Glutamatergic neuron (in vitro differentiated cells): ENCODE results near the gene SELENOH. TPM values are rescaled to one million over a fixed set of nuclear protein-coding genes. Genes with fewer than 3 reads are reported as not detected.

ENCODE experiments used
- DNase-seq: peaks from one replicate; pipeline ENCODE4 v3.0.0; 2022
- H3K27ac Mint-ChIP-seq: one replicate; pipeline ENCODE4 v1.8.0; 2020; ENCODE audit warnings: mild to moderate bottlenecking, mixed read lengths, inconsistent platforms; ENCODE audit not compliant: unreplicated experiment
- H3K27me3 Mint-ChIP-seq: one replicate; pipeline ENCODE4 v1.8.0; 2020; ENCODE audit warnings: mild to moderate bottlenecking, moderate library complexity, mixed read lengths, inconsistent platforms; ENCODE audit not compliant: unreplicated experiment
- H3K36me3 Mint-ChIP-seq: one replicate; pipeline ENCODE4 v1.8.0; 2020; ENCODE audit warnings: mild to moderate bottlenecking, mixed read lengths, inconsistent platforms; ENCODE audit not compliant: unreplicated experiment
- H3K4me1 Mint-ChIP-seq: one replicate; pipeline ENCODE4 v1.8.0; 2020; ENCODE audit warnings: mild to moderate bottlenecking, low read depth, mixed read lengths, inconsistent platforms; ENCODE audit not compliant: unreplicated experiment
- H3K4me3 Mint-ChIP-seq: one replicate; pipeline ENCODE4 v1.8.0; 2020; ENCODE audit warnings: mild to moderate bottlenecking, mixed read lengths, inconsistent platforms; ENCODE audit not compliant: unreplicated experiment
- H3K9me3 Mint-ChIP-seq: one replicate; pipeline ENCODE4 v1.8.0; 2020; ENCODE audit warnings: mild to moderate bottlenecking, moderate library complexity, mixed read lengths, inconsistent platforms; ENCODE audit not compliant: unreplicated experiment
- CTCF ChIP-seq: fragments of 200-600 bp; sonication (generic); IDR thresholded peaks from one replicate; pipeline ENCODE4 v1.5.0; 2021; ENCODE audit not compliant: partially characterized antibody, unreplicated experiment
- total RNA-seq: library from RNA; stranded (reverse); fragmentation: NEBNext Ultra II Directional; extraction: Animal tissue kit (Norgen Biotek cat#: 25700); gene quantifications from one replicate; pipeline ENCODE4 v1.2.1, GENCODE V29; 2021; ENCODE audit not compliant: unreplicated experiment

Gene SELENOH
- total RNA-seq, 1 donor from 2014 or later, result 98.8 TPM

GRCh38 chr11:57751176-57751575, 9.9 kb downstream of the SELENOH start:
- DNase-seq, result no peak
- H3K27ac Mint-ChIP-seq, result no peak overlapping the region
- H3K9me3 Mint-ChIP-seq, result peaks cover 3% of the 10 kb centered on the region
- no peak for TF ChIP-seq CTCF
- H3K4me1 Mint-ChIP-seq, result peaks cover 3% of the 10 kb centered on the region
- H3K27me3 Mint-ChIP-seq, result peaks cover 5% of the 10 kb centered on the region
- no peaks in the 10 kb centered on the region for H3K36me3 Mint-ChIP-seq
- no peak overlapping the region for H3K4me3 Mint-ChIP-seq

- Mint-ChIP-seq H3K27ac (no peak within 1 kb of the TSS), H3K36me3 (no peaks in the 10 kb centered on the region), H3K4me3 (peak within 1 kb of the TSS; percentile 43), H3K4me1 (peaks cover 3% of the 10 kb centered on the region), H3K27me3 (peaks cover 5% of the 10 kb centered on the region), H3K9me3 (peaks cover 3% of the 10 kb centered on the region)
- no peak for DNase-seq
- peak; percentile 51 for TF ChIP-seq CTCF
These were observed 10.5 kb downstream of the SELENOH start, which contains the start of gene BTBD18 for GRCh38 chr11:57751676-57752253. Gene BTBD18, minus strand, starts transcription at chr11:57751819. Its CDS starts 631 bp downstream, at chr11:57751188.

- peaks cover 2% of the 10 kb centered on the region for H3K4me1 Mint-ChIP-seq
- H3K27me3 Mint-ChIP-seq, result peaks cover 5% of the 10 kb centered on the region
- peaks cover 3% of the 10 kb centered on the region for H3K9me3 Mint-ChIP-seq
These were observed 11.7 kb downstream of the SELENOH start for GRCh38 chr11:57752954-57753353.

GRCh38 chr11:57758174-57758573, 16.9 kb downstream of the SELENOH start:
- TF ChIP-seq CTCF, result no peak
- peak overlapping the region; percentile 13 for H3K4me3 Mint-ChIP-seq
- no peak overlapping the region for H3K27ac Mint-ChIP-seq
- DNase-seq, result no peak
- H3K9me3 Mint-ChIP-seq, result peaks cover 8% of the 10 kb centered on the region
- H3K4me1 Mint-ChIP-seq, result peaks cover 3% of the 10 kb centered on the region
- H3K27me3 Mint-ChIP-seq, result peaks cover 3% of the 10 kb centered on the region
- no peaks in the 10 kb centered on the region for H3K36me3 Mint-ChIP-seq

More at GRCh38 chr11:57752954-57753353, 11.7 kb downstream of the SELENOH start:
- H3K4me3 Mint-ChIP-seq, result no peak overlapping the region
- H3K27ac Mint-ChIP-seq, result no peak overlapping the region
- no peak for DNase-seq
- no peaks in the 10 kb centered on the region for H3K36me3 Mint-ChIP-seq
- TF ChIP-seq CTCF, result no peak
